Psoas muscle (tissue), 8 donors: ENCODE measurements around the gene FNDC5. TPM values are rescaled to one million over a fixed set of nuclear protein-coding genes. Genes with fewer than 3 reads are reported as not detected.

Experiments
- ATAC-seq, 4 donors: fragments of 200-7000 bp; cut with Tn5 transposase; one replicate each; pipeline ENCODE4 v1.9.1; 2020; ENCODE audit warnings: moderate library complexity in 3 of 4, mild to moderate bottlenecking in 2 of 4
- DNase-seq, 2 donors: peaks; one replicate each; pipeline ENCODE4 v3.0.0-alpha.2; 2020
- H3K27ac ChIP-seq: fragments of 200-600 bp; one replicate; pipeline ENCODE4 v1.8.0; 2022
- H3K27me3 ChIP-seq, 3 donors: fragments of 200-600 bp in 1 of 3; one replicate each; pipeline versions ENCODE4 v1.6.1 to v1.8.0; 2013 to 2022; ENCODE audit warnings: low read length in 2 of 3, mild to moderate bottlenecking in 2 of 3, moderate library complexity in 1 of 3; ENCODE audit not compliant: insufficient read depth in 3 of 3
- H3K36me3 ChIP-seq, 2 donors: fragments of 200-600 bp in 1 of 2; one replicate each; pipeline versions ENCODE4 v1.6.1 to v1.8.0; 2013 to 2022; ENCODE audit warnings: low read depth in 1 of 2, mild to moderate bottlenecking in 1 of 2, moderate library complexity in 1 of 2; ENCODE audit not compliant: insufficient read depth in 1 of 2
- H3K4me1 ChIP-seq: fragments of 200-600 bp; one replicate; pipeline ENCODE4 v1.8.0; 2022
- H3K4me3 ChIP-seq: fragments of 200-600 bp; one replicate; pipeline ENCODE4 v1.8.0; 2022; ENCODE audit warnings: mild to moderate bottlenecking
- H3K9me3 ChIP-seq: fragments of 200-600 bp; one replicate; pipeline ENCODE4 v1.8.0; 2022
- WGBS, 3 donors: extraction: QIAGEN DNeasy Blood & Tissue Kit; methylation state at CpG; one replicate each; pipeline versions ENCODE4 v1.1.6 to v1.1.7; 2013; 5-methylcytosine and 5-hydroxymethylcytosine counted together
- intact Hi-C, 2 donors: fragments of 100-400 bp; cut with DNase I; formaldehyde crosslinking; loops; one replicate each; pipeline versions ENCODE4 v1.11.0 to v1.14.2; 2022
- polyA plus RNA-seq, 3 donors: library from polyadenylated mRNA; stranded (reverse); fragments of 200-250 nt; gene quantifications; one replicate each; pipeline ENCODE4 v1.2.3, GENCODE V29; 2013
- total RNA-seq, 4 donors: library from RNA; stranded (reverse); fragmentation: NEBNext Ultra II Directional in 2 of 4; extraction: Animal tissue kit (Norgen Biotek cat#: 25700) in 2 of 4; gene quantifications; one replicate each; pipeline versions ENCODE4 v1.2.1 to v1.2.4, GENCODE V29; 2021 to 2023
- TF ChIP-seq, protein P1 (sequence below): fragments of 200-600 bp; IDR thresholded peaks from one replicate; pipeline ENCODE4 v1.8.0; 2022; ENCODE audit warnings: antibody characterized with exemption
- donor health status: healthy with polysubstance abuse.
- donor health status: DM: no; HTN: no; CAD: no; lungs with moderate emphysema.
- donor health status: Bipolar disorder and iron deficiency.
- donor health status: healthy.
- donor health status: DM: yes; HTN: yes; CAD: no.
- donor health status: DM: no; HTN: no; CAD: no.
- donor health status: DM: no; HTN: no; CAD: no.
- donor health status: DM: yes; HTN: yes; CAD: no.

Gene FNDC5
- total and polyA plus RNA-seq, 7 donors = 72.8 to 184 (median 91.6) TPM

DNA sequence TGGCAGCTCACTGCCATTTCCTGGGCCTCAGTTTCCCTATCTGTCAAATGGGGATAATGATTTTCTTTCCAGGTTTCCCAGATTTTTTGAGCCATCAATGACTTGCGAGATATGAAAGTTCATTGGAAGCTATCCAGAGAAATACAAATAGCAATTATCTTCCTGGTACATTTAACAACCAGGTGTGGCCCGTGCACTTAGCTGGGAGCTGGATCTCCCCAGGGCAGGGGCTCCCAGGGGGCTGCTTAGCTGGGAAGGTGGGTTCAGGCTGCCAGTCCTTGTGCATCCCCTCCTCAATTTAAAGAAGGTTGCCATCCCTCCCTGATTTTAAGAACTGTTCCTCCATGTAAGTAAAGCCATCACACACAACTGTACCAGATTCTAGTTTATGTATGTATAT, 34.1 kb upstream of the FNDC5 start:
- H3K27me3 ChIP-seq = peaks cover 0 to 13% (median 7%) of the 10 kb centered on the region in 3 donors
- WGBS, 3 donors = 40 to 53% (median 42%) methylated on average over 2 of the region's 2 CpGs
- ATAC-seq (no peak), DNase-seq (no peak)
- no peak overlapping the region for H3K4me3 ChIP-seq
- no peaks in the 10 kb centered on the region for H3K9me3 ChIP-seq
- H3K4me1 ChIP-seq = no peaks in the 10 kb centered on the region
- intact Hi-C loops = no loop called here
- TF ChIP-seq, protein P1, sequence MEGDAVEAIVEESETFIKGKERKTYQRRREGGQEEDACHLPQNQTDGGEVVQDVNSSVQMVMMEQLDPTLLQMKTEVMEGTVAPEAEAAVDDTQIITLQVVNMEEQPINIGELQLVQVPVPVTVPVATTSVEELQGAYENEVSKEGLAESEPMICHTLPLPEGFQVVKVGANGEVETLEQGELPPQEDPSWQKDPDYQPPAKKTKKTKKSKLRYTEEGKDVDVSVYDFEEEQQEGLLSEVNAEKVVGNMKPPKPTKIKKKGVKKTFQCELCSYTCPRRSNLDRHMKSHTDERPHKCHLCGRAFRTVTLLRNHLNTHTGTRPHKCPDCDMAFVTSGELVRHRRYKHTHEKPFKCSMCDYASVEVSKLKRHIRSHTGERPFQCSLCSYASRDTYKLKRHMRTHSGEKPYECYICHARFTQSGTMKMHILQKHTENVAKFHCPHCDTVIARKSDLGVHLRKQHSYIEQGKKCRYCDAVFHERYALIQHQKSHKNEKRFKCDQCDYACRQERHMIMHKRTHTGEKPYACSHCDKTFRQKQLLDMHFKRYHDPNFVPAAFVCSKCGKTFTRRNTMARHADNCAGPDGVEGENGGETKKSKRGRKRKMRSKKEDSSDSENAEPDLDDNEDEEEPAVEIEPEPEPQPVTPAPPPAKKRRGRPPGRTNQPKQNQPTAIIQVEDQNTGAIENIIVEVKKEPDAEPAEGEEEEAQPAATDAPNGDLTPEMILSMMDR = no peak
- H3K27ac ChIP-seq = no peak overlapping the region
- no peaks in the 10 kb centered on the region for H3K36me3 ChIP-seq

- H3K36me3 ChIP-seq = no peaks in the 10 kb centered on the region
- peaks cover 0 to 13% (median 7%) of the 10 kb centered on the region in 3 donors for H3K27me3 ChIP-seq
- WGBS, 3 donors = 56 to 65% (median 59%) methylated on average over 3 of the region's 3 CpGs
- no peak overlapping the region for H3K27ac ChIP-seq
- no peaks in the 10 kb centered on the region for H3K9me3 ChIP-seq
- H3K4me1 ChIP-seq = no peaks in the 10 kb centered on the region
- no peak overlapping the region for H3K4me3 ChIP-seq
- TF ChIP-seq, protein P1 = no peak
- ATAC-seq (no peak), DNase-seq (no peak)
- intact Hi-C loops = no loop called here
These were observed 33.5 kb upstream of the FNDC5 start for GRCh38 chr1:32903991-32904785.

- Histone ChIP-seq H3K36me3 (no peaks in the 10 kb centered on the region), H3K27ac (no peak overlapping the region), H3K4me3 (no peak overlapping the region), H3K9me3 (no peaks in the 10 kb centered on the region), H3K27me3 (peaks cover 0 to 13% (median 7%) of the 10 kb centered on the region in 3 donors), H3K4me1 (no peaks in the 10 kb centered on the region)
- intact Hi-C loops = no loop called here
- WGBS, 3 donors = 66 to 68% (median 67%) methylated on average over 6 of the region's 6 CpGs
- DNase-seq (no peak), ATAC-seq (no peak)
- TF ChIP-seq, protein P1 = no peak
These were observed 31.8 kb upstream of the FNDC5 start for GRCh38 chr1:32902535-32902920.

GRCh38 chr1:32901823-32902534, 31.3 kb upstream of the FNDC5 start:
- DNase-seq = no peak
- H3K27ac ChIP-seq = peak overlapping the region; percentile 6
- TF ChIP-seq, protein P1 = no peak

More at GRCh38 chr1:32901823-32902534, 31.3 kb upstream of the FNDC5 start:
- Histone ChIP-seq H3K4me3 (peak overlapping the region; percentile 72), H3K9me3 (no peaks in the 10 kb centered on the region), H3K4me1 (no peaks in the 10 kb centered on the region), H3K36me3 (no peaks in the 10 kb centered on the region), H3K27me3 (peaks cover 0 to 13% (median 7%) of the 10 kb centered on the region in 3 donors)
- no peak for ATAC-seq
- intact Hi-C loops = no loop called here
- 40 to 46% (median 43%) methylated on average over 23 to 24 of the region's 24 CpGs for WGBS, 3 donors
